ENCODE results near the gene SELE. TPM values are rescaled to one million over a fixed set of nuclear protein-coding genes. Genes with fewer than 3 reads are reported as not detected.

SELE gene
- polyA plus RNA-seq, 1 donor from 2014 or later = not detected

GRCh38 chr1:169679692-169680091 lies 54.2 kb downstream of the SELE start:
- no peak overlapping the region for H3K4me3 ChIP-seq (ENCODE audit: low read length)
- H2AFZ ChIP-seq (ENCODE audit: low read depth, low read length) = no peak overlapping the region
- H3K4me2 ChIP-seq (ENCODE audit: low read length) = no peak overlapping the region
- no peaks in the 10 kb centered on the region for H3K27me3 ChIP-seq (ENCODE audit: insufficient read depth, low read depth, low read length)
- H3K9ac ChIP-seq (ENCODE audit: low read length) = no peak overlapping the region
- H3K36me3 ChIP-seq (ENCODE audit: insufficient read depth, low read length) = no peaks in the 10 kb centered on the region
- TF ChIP-seq EZH2 (IDR thresholded peaks at IDR 0.05; ENCODE audit: borderline replicate concordance, insufficient read depth, low read length, poor library complexity, severe bottlenecking) (no peak), TAF1 (IDR thresholded peaks at IDR 0.05; ENCODE audit: low read depth) (no peak), CTCF (IDR thresholded peaks at IDR 0.05; ENCODE audit: poor library complexity, severe bottlenecking) (no peak), SMC3 (conservative IDR thresholded peaks at IDR 0.05; ENCODE audit: poor library complexity) (no peak), EP300 (conservative IDR thresholded peaks at IDR 0.05; ENCODE audit: poor library complexity, severe bottlenecking) (no peak), MXI1 (conservative IDR thresholded peaks at IDR 0.05; ENCODE audit: poor library complexity, severe bottlenecking) (no peak), RAD21 (conservative IDR thresholded peaks at IDR 0.05) (no peak), POLR2AphosphoS5 (IDR thresholded peaks at IDR 0.05) (no peak), REST (IDR thresholded peaks at IDR 0.05; ENCODE audit: borderline replicate concordance) (no peak)
- H3K79me2 ChIP-seq (replicated peaks; ENCODE audit: insufficient read depth, low read length) = no peaks in the 10 kb centered on the region
- no peak overlapping the region for H3K27ac ChIP-seq (ENCODE audit: low read length)
- H3K9me3 ChIP-seq (ENCODE audit: low read length) = no peaks in the 10 kb centered on the region
- H3F3A ChIP-seq (ENCODE audit: insufficient read depth, low read length, poor library complexity, severe bottlenecking) = no peaks in the 10 kb centered on the region
- H4K20me1 ChIP-seq (ENCODE audit: insufficient read depth) = no peaks in the 10 kb centered on the region
- no peaks in the 10 kb centered on the region for H3K9me2 ChIP-seq (ENCODE audit: insufficient read depth, low read length)

GRCh38 chr1:169676001-169676400 lies 57.9 kb downstream of the SELE start:
- no peaks in the 10 kb centered on the region for H3K36me3 ChIP-seq (ENCODE audit: insufficient read depth, low read length)
- no peak overlapping the region for H3K27ac ChIP-seq (ENCODE audit: low read length)
- no peaks in the 10 kb centered on the region for H3K27me3 ChIP-seq (ENCODE audit: insufficient read depth, low read depth, low read length)
- no peaks in the 10 kb centered on the region for H3F3A ChIP-seq (ENCODE audit: insufficient read depth, low read length, poor library complexity, severe bottlenecking)
- no peaks in the 10 kb centered on the region for H3K9me3 ChIP-seq (ENCODE audit: low read length)
- H2AFZ ChIP-seq (ENCODE audit: low read depth, low read length) = no peak overlapping the region
- no peaks in the 10 kb centered on the region for H3K9me2 ChIP-seq (ENCODE audit: insufficient read depth, low read length)
- H3K4me3 ChIP-seq (ENCODE audit: low read length) = no peak overlapping the region
- no peak for TF ChIP-seq POLR2AphosphoS5 (IDR thresholded peaks at IDR 0.05)
- H3K4me2 ChIP-seq (ENCODE audit: low read length) = no peak overlapping the region
- H3K79me2 ChIP-seq (replicated peaks; ENCODE audit: insufficient read depth, low read length) = no peaks in the 10 kb centered on the region
- no peak overlapping the region for H3K9ac ChIP-seq (ENCODE audit: low read length)
- H4K20me1 ChIP-seq (ENCODE audit: insufficient read depth) = no peaks in the 10 kb centered on the region

Other genes with a start within 250 kb of the SELE start
- gene SLC19A2, start 248.1 kb downstream of the SELE start, polyA plus RNA-seq = 45.8 and 46.3 TPM in 2 replicates
- gene F5, start 147.6 kb downstream of the SELE start, polyA plus RNA-seq = 0.10 TPM in 1 of 2 replicates, not detected in the other
- not detected in 2 replicates for gene SELP, start 104.0 kb downstream of the SELE start, polyA plus RNA-seq
- not detected in 2 replicates for gene SELL, start 22.5 kb downstream of the SELE start, polyA plus RNA-seq
- 7.0 and 8.5 TPM in 2 replicates for gene METTL18, start 60.8 kb upstream of the SELE start, polyA plus RNA-seq
- gene SCYL3, start 159.8 kb upstream of the SELE start, polyA plus RNA-seq = 11.0 and 13.1 TPM in 2 replicates